ENCODE data around the gene TMEM178B. TPM values are rescaled to one million over a fixed set of nuclear protein-coding genes. Genes with fewer than 3 reads are reported as not detected.

Gene TMEM178B
- total and polyA plus RNA-seq, 2 donors (not counting 1 experiment from before 2014, with no cell fraction given) = 0.28 to 0.96 TPM

GRCh38 chr7:141133646-141134045, 59.8 kb downstream of the TMEM178B start:
- Mint-ChIP-seq H3K4me3 (no peak overlapping the region), H3K4me1 (no peaks in the 10 kb centered on the region), H3K27me3 (peaks cover 26% of the 10 kb centered on the region), H3K9me3 (ENCODE audit: insufficient read depth) (peaks cover 8% of the 10 kb centered on the region), H3K27ac (no peak overlapping the region)
- H3K9me3 ChIP-seq (ENCODE audit: control extremely low read depth in 1 of 3, control insufficient read depth in 2 of 3, insufficient read depth in 1 of 3, low read length in 2 of 3) = peaks cover 0 to 12% (median 6%) of the 10 kb centered on the region in 3 donors
- H3K4me3 ChIP-seq (ENCODE audit: control extremely low read depth in 1 of 5, extremely low read depth in 1 of 5, insufficient read depth in 1 of 5, low read depth in 2 of 5, low read length in 4 of 5) = no peak overlapping the region
- WGBS (ENCODE audit: insufficient coverage) = 100% methylated on average over 1 of the region's 1 CpG
- no peak overlapping the region for H2AFZ ChIP-seq (ENCODE audit: insufficient read depth, low read depth, low read length, poor library complexity, severe bottlenecking)
- H3K27ac ChIP-seq (ENCODE audit: low read length in 2 of 2) = no peak overlapping the region
- ATAC-seq (ENCODE audit: low read depth) (no peak), DNase-seq (no peak)
- H3K4me2 ChIP-seq (replicated peaks; ENCODE audit: low read depth, low read length, poor library complexity, severe bottlenecking) = no peak overlapping the region
- TF ChIP-seq, protein P1, sequence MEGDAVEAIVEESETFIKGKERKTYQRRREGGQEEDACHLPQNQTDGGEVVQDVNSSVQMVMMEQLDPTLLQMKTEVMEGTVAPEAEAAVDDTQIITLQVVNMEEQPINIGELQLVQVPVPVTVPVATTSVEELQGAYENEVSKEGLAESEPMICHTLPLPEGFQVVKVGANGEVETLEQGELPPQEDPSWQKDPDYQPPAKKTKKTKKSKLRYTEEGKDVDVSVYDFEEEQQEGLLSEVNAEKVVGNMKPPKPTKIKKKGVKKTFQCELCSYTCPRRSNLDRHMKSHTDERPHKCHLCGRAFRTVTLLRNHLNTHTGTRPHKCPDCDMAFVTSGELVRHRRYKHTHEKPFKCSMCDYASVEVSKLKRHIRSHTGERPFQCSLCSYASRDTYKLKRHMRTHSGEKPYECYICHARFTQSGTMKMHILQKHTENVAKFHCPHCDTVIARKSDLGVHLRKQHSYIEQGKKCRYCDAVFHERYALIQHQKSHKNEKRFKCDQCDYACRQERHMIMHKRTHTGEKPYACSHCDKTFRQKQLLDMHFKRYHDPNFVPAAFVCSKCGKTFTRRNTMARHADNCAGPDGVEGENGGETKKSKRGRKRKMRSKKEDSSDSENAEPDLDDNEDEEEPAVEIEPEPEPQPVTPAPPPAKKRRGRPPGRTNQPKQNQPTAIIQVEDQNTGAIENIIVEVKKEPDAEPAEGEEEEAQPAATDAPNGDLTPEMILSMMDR (IDR thresholded peaks at IDR 0.05) = no peak
- no peak for TF ChIP-seq EZH2 (IDR thresholded peaks at IDR 0.05; ENCODE audit: borderline replicate concordance, insufficient read depth, low read depth, low read length, poor library complexity, severe bottlenecking)
- no peaks in the 10 kb centered on the region for H3K79me2 ChIP-seq (ENCODE audit: control insufficient read depth, insufficient read depth, low read length)
- H3K36me3 ChIP-seq (replicated peaks in 1 of 2; ENCODE audit: control extremely low read depth in 1 of 2, control insufficient read depth in 1 of 2, extremely low read depth in 1 of 2, insufficient read depth in 2 of 2, low read length in 1 of 2) = no peaks in the 10 kb centered on the region
- H4K20me1 ChIP-seq (ENCODE audit: control insufficient read depth, insufficient read depth, low read length, poor library complexity, severe bottlenecking) = no peaks in the 10 kb centered on the region
- H3K9ac ChIP-seq (ENCODE audit: low read length) = no peak overlapping the region
- ChIA-PET CTCF (no interaction called here), POLR2A (no interaction called here)
- H3K27me3 ChIP-seq (replicated peaks in 1 of 4; ENCODE audit: control extremely low read depth in 1 of 4, control insufficient read depth in 3 of 4, insufficient read depth in 4 of 4, low read length in 3 of 4) = peaks cover 0 to 2% (median 0%) of the 10 kb centered on the region in 4 experiments
- no peaks in the 10 kb centered on the region for H3K4me1 ChIP-seq (ENCODE audit: control insufficient read depth in 2 of 2, insufficient read depth in 2 of 2, low read length in 2 of 2)
- intact Hi-C loops (cut with micrococcal nuclease) = no loop called here

- POLR2A ChIA-PET = no interaction called here
- H3K4me3 ChIP-seq (ENCODE audit: control extremely low read depth in 1 of 5, extremely low read depth in 1 of 5, insufficient read depth in 1 of 5, low read depth in 2 of 5, low read length in 4 of 5) = no peak overlapping the region
- no CpG with 5 or more reads among the region's 2 CpGs for WGBS (ENCODE audit: insufficient coverage)
- H3K4me1 ChIP-seq (ENCODE audit: control insufficient read depth in 2 of 2, insufficient read depth in 2 of 2, low read length in 2 of 2) = no peaks in the 10 kb centered on the region
- Mint-ChIP-seq H3K4me3 (no peak overlapping the region), H3K9me3 (ENCODE audit: insufficient read depth) (peaks cover 4% of the 10 kb centered on the region), H3K4me1 (no peaks in the 10 kb centered on the region), H3K27ac (no peak overlapping the region), H3K27me3 (peaks cover 2% of the 10 kb centered on the region)
- TF ChIP-seq, protein P1 (IDR thresholded peaks at IDR 0.05) = no peak
- no peak for TF ChIP-seq EZH2 (IDR thresholded peaks at IDR 0.05; ENCODE audit: borderline replicate concordance, insufficient read depth, low read depth, low read length, poor library complexity, severe bottlenecking)
- no peaks in the 10 kb centered on the region for H3K36me3 ChIP-seq (replicated peaks in 1 of 2; ENCODE audit: control extremely low read depth in 1 of 2, control insufficient read depth in 1 of 2, extremely low read depth in 1 of 2, insufficient read depth in 2 of 2, low read length in 1 of 2)
- CTCF ChIA-PET = no interaction called here
- H3K9me3 ChIP-seq (ENCODE audit: control extremely low read depth in 1 of 3, control insufficient read depth in 2 of 3, insufficient read depth in 1 of 3, low read length in 2 of 3) = peaks cover 0 to 16% (median 4%) of the 10 kb centered on the region in 3 donors
- no peak overlapping the region for H3K9ac ChIP-seq (ENCODE audit: low read length)
- DNase-seq (no peak), ATAC-seq (ENCODE audit: low read depth) (no peak)
- intact Hi-C loops (cut with micrococcal nuclease) = no loop called here
- H3K4me2 ChIP-seq (replicated peaks; ENCODE audit: low read depth, low read length, poor library complexity, severe bottlenecking) = no peak overlapping the region
- peaks cover 0 to 4% (median 2%) of the 10 kb centered on the region in 4 experiments for H3K27me3 ChIP-seq (replicated peaks in 1 of 4; ENCODE audit: control extremely low read depth in 1 of 4, control insufficient read depth in 3 of 4, insufficient read depth in 4 of 4, low read length in 3 of 4)
- no peaks in the 10 kb centered on the region for H4K20me1 ChIP-seq (ENCODE audit: control insufficient read depth, insufficient read depth, low read length, poor library complexity, severe bottlenecking)
- no peak overlapping the region for H3K27ac ChIP-seq (ENCODE audit: low read length in 2 of 2)
- H3K79me2 ChIP-seq (ENCODE audit: control insufficient read depth, insufficient read depth, low read length) = no peaks in the 10 kb centered on the region
- no peak overlapping the region for H2AFZ ChIP-seq (ENCODE audit: insufficient read depth, low read depth, low read length, poor library complexity, severe bottlenecking)
Measured at GRCh38 chr7:141142058-141142457, 68.2 kb downstream of the TMEM178B start.

Data from B cell (primary cell).